ENCODE measurements around the gene RGS21.

GRCh38 chr1:192350356-192350755 lies 33.6 kb downstream of the RGS21 start:
- no peak for TF ChIP-seq REST (IDR thresholded peaks at IDR 0.05; ENCODE audit: insufficient replicate concordance, low read depth)
- TF ChIP-seq CTCF (IDR thresholded peaks at IDR 0.05; ENCODE audit: insufficient read depth, low read length) = no peak

All from HL-60 (cell line).